HL-60/S4 treated with retinoic acid at 250 ng/mL for 4 days and 3 days (cell line): ENCODE results near the gene CHRNB4.
"Not testable (repeated sequence)": the region's sequence is repeated elsewhere in the genome, so short reads cannot be mapped to it uniquely, and the experiment has no call there.

Source experiments
- in situ Hi-C: fragments of 300-500 bp; cut with MboI; formaldehyde crosslinking; loops from 2 replicates; pipeline ENCODE4 v1.7.0; 2022; ENCODE audit warnings: low sequenced_read_pairs

The CHRNB4 gene

DNA sequence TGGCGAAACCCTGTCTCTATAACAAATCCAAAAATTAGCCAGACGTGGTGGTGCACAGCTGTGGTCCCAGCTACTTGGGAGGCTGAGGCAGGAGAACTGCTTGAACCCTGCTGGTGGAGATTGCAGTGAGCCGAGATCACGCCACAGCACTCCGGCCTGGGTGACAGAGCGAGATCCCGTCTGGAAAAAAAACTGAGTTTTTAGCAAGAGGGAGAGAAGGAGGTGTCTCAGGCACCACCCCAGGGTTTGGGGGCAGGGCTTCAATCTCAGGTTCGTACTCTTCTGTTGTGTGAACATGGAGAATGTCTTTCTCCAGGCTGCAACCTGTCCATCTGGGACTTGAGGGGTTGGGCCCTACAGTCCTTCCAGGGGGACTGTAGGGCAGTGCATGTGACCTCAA, 22.9 kb downstream of the CHRNB4 start:
- in situ Hi-C loops = no loop called here

DNA sequence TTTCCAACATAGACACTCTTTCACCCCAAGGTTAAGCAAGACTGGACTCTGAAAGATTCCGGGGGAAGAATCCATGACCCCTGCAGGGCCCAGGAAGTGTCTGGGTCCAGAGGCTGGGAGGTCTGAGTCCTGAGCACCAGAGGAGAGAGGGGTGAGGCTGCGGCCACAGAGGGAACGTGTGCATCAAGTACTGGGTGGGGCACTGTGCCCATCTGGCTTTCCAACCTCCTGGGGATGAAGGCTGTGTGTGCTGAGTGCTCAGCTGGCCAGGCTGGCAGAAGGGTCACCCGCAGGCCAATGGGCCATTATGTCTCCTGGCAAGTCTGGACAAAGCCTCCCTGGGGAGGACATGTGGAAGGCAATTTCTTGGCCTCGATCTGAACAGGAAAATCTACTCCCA, 23.5 kb downstream of the CHRNB4 start:
- in situ Hi-C loops = no loop called here

DNA sequence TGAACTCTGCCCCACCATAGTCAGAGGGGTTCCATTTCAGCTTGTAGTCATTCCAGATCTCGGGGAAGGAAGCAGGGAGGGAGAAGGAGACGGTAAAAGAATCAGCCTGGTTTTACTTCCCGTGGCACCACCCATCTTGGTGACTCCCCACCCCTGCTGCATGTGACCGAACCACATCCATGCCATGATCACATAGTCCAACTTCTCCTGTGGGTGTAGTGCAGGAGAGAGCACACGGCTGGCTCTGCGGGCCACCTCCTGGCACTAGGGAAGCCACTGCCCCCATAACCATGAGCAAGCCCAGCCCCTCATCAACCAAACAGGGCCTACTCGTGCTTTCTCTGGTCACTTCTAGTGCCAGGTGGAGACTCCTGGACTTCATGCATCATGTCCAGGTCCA, 23.9 kb downstream of the CHRNB4 start:
- in situ Hi-C loops = no loop called here

DNA sequence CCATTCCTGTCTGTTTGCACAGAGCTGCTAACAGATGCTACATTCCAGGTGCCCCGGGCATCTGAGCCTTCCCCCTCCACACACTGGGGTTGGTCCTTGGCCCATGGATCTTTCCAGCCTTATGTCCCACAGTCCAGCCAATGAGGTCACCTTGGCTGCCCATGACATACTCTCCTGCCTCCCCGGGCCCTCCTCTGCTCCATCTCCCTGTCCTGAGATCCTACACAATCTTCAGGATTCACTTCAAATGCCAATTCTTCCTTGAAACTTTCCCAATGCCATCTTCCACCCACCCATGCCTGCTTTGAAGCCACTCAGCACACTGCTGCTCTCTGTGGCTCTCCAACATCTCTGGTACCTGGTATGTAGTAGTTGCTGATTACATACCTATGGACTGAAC, 24.5 kb downstream of the CHRNB4 start:
- in situ Hi-C loops = no loop called here

GRCh38 chr15:78615151-78615589, 25.8 kb downstream of the CHRNB4 start:
- in situ Hi-C loops = no loop called here

DNA sequence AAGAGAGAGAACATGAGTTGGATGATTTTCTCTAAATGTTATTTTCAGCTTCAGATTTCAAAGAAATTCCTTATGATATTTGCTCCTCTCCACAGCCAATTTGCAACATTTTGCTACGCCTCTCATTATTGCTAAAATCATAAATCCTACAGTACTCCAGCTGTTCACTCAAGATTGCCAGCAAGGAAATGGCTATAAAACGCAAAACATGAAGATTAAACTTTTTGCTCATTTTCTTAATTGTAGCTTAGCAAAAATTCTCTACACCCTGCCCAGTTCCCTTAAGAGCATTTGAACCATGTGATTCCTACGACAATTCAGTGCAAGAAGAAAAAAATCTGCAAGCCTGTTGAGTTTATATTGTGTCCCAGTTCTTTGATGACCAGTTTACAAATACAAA, 27.0 kb downstream of the CHRNB4 start:
- in situ Hi-C loops = no loop called here

DNA sequence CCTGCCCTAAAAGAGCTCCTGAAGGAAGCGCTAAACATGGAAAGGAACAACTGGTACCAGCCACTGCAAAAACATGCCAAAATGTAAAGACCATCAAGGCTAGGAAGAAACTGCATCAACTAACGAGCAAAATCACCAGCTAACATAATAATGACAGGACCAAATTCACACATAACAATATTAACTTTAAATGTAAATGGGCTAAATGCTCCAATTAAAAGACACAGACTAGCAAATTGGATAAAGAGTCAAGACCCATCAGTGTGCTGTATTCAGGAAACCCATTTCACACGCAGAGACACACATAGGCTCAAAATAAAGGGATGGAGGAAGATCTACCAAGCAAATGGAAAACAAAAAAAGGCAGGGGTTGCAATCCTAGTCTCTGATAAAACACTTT, 31.5 kb downstream of the CHRNB4 start:
- in situ Hi-C loops = not testable (repeated sequence)

GRCh38 chr15:78605680-78606079, 35.3 kb downstream of the CHRNB4 start:
- in situ Hi-C loops = no loop called here

- in situ Hi-C loops = no loop called here
Measured at GRCh38 chr15:78605201-78605600, 35.8 kb downstream of the CHRNB4 start.

DNA sequence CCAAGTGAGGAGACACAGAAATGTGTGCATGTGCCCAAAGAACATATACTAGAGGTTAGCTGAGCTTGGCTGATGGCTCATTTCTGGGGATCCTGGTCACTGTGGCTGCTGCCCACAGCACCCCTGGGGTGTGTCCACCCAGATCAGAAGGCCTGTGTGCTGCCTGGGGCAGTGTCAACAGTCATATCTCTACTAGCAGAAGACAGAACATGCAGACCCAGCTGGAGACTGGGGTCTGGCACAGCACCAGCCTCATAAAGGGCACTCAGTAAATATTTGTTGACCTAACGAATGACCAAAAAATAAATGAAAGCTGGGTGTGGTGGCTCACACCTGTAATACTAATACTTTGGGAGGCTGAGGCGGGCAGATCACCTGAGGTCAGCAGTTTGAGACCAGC, 36.6 kb downstream of the CHRNB4 start:
- in situ Hi-C loops = no loop called here

GRCh38 chr15:78603467-78603866, 37.5 kb downstream of the CHRNB4 start:
- in situ Hi-C loops = no loop called here

- in situ Hi-C loops = no loop called here
Measured at GRCh38 chr15:78599189-78599588, 41.8 kb downstream of the CHRNB4 start.

DNA sequence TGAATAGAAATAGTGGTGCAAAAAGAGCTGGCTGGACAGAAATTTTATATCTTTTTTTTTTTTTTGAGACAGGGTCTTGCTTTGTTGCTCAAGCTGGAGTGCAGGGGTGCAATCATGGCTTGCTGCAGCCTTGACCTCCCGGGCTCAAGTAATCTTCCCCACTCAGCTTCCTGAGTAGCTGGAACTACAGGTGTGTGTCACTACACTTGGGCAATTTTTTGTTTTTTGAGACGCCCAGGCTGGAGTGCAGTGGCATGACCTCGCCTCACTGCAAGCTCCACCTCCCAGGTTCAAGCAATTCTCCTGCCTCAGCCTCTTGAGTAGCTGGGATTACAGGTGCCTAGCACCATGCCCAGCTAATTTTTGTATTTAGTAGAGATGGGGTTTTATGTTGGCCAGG, 42.7 kb downstream of the CHRNB4 start:
- in situ Hi-C loops = no loop called here

DNA sequence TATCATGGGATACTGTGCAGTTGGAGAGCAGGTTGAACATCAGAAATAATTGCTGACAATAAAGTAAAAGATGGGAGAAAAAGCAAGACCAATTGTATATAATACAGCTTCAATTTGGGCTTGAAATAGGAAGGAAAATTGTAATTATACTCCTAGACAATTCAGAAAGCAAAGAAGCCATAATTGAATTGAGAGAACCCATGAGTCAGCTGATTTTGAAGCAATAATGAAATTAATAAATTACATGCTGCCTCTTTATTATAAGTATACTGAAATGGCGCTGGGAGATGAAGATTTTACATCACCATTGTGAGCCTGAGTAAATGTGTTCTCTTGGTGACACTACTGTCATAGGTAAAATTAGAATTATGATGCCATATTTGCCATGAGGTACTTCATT, 43.4 kb downstream of the CHRNB4 start:
- in situ Hi-C loops = no loop called here

DNA sequence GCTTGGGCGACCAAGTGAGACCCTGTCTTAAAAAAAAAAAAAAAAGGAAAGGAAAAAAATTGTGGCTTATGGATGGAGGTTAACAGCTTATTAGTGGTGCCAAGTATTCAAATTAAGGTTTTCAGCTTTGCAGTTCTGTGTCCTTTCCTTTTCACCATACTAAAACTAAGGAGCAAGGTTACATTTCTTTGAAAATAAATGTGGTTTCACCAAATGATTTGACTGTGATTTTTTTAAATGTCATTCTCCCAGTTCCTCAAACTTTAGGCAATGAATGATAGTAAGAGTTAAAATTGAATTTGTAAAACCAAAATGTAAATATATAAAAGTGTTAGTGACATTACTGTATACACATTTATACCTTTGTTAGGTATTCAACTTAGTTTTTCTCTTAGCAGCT, 66.1 kb downstream of the CHRNB4 start:
- in situ Hi-C loops = no loop called here
